Superior temporal gyrus (tissue), 1 donor: Measurements from ENCODE around the gene CDC42BPG.

Source experiments
- DNase-seq: peaks from one replicate; pipeline ENCODE4 v3.0.0-alpha.2; 2016; ENCODE audit errors: extremely low spot score

CDC42BPG gene

DNA sequence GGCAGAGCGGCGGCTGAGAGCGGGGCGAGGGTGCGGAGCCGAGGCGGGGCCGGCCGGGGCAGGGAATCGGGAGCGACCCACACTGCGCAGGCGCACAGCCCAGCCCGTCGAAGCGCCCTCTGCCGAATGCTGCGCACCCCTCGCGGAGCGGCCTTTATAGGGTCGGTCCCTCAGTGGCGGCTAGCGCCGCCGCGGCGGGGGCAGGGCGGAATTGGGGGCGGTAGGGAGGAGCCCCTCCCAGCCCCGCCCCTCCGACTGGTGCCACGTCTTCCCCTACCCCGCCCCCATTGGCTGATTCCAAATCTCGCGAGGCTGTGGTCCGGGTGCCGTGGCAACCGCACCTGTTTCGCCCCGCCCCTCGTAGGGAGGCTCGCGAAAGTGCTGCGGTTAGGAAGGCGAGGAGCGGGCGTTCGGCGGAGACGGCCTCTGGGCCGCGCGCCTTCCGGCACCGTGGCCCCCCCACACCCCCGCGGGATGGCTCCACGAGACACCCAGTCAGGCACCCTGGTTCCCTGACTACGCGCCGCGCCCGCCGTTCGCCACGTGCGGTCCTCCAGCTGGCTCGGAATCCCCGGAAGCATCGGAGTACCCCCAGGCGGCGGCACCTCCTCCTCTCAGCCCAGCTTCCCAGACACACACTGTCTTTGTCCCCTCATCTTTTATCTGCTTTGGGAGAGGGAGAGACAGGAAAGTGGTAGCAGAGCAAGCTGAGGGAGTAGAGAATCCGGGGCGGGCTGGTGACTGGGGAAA, 34.2 kb upstream of the CDC42BPG start, which contains the start of gene EHD1:
Gene EHD1 (minus strand): TSS at position 128 of the 750 bp plus-strand sequence. CDS start 157 bp downstream, outside the sequence.
- DNase-seq = peak; percentile 97

DNA sequence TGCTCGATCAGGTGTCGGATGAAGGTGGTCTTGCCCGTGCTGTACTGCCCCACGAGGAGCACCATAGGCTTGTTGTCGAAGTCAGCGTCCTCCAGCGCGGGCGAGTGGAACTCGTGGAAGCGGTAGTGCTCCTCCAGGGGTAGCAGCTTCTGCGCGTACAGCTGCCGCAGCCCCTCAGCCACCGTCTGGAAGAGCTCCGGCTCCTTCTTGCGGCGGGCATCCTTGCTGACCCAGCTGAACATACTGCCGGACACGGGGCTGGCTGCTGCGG, 33.7 kb upstream of the CDC42BPG start:
- no peak for DNase-seq

DNA sequence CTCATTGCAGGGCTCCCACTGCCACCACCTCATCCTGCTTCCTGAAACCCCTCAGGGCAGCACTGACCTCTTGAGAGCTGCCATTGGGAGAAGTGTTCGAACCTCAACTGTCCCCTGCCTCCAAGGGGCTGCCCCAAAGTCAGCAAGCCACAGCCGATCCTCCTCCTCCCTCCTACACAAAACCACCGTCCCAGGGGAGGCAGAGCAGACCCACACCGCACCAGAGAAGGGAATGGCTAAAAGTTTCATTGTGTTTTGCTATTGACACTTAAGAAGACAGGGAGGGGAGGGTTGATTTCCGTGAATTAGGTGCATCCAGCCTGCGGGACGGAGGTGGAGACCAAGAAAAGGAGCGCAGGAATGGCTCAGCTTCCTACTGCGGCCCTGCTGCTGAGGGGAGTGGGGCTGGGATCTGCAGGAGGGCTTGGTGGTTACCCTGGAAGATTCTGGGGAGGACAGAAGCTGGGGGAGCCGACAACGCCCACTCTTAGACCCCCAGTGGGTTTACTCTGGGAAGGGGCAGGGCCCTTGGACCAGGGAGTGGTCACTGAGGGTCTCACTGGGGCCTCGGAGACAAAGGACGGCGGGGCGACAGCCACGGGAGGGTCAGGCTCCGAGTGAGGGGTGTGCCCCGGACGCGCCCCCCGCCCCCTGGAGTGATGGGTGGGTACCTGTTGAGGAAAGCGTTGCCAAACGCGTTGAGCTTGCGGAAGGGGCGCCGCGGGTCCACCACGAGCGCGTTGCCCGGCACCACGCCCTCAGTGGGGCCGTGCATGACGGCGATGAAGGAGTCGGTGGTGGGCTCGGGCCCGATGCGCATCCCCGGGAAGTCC, 33.2 kb upstream of the CDC42BPG start:
- peak; percentile 37 for DNase-seq

DNA sequence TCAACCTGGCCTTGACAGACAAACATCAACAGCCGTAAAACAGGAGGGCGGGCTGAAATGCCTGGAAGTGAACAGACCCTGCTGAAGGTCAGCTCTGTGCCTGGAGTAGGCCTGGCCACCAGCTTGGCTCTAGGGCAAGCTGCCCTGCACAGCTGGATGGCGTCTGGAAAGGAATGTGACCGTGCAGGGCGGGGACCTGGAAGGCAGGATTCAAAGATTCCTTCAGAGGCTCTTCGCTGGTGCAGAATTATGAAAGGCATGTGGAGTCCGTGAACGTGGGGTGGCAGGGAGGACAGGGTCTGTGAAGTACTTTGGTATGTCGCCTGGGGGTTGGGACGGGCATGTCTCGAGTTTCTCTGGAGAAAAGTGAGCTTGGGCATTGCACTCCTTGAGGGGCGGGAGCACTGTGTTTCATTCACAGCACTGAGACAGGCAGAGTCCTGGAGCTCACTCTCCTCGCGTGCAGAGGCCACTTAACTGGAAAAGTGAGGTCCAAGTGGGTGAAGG, 32.4 kb upstream of the CDC42BPG start:
- DNase-seq = peak; percentile 11

DNA sequence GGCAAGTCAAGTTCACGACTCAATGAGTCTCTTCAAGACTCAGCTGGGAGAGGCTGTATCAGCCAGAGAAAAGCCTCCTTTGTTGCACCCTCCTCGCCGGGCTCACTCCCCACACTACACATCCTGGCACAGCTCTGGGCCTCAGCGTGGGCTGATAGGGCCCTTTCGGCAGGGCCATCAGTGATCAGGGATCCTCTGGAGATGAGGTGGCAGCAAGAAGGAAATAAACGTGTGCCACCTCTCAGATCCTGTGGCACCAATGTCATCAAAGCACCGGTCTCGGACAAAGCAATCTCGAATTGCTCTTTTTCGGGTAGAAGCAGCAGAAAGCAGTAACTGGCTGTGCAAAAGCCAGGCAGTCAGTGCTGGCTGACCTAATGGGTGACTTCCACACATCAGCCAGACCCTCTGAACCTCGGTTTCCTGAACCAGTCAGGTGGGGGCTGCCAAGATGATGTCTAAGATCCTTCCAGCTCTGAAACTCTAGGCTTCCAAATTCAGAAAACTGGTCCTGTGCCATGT, 31.8 kb upstream of the CDC42BPG start:
- DNase-seq = peak; percentile 74

- peak; percentile 8 for DNase-seq
These were observed 31.1 kb upstream of the CDC42BPG start for GRCh38 chr11:64875369-64876228.

- peak; percentile 82 for DNase-seq
These were observed 30.1 kb upstream of the CDC42BPG start for GRCh38 chr11:64874308-64875240.

- DNase-seq = no peak
These were observed 28.5 kb upstream of the CDC42BPG start for GRCh38 chr11:64872790-64873488.

GRCh38 chr11:64871492-64871891, 27.0 kb upstream of the CDC42BPG start:
- no peak for DNase-seq

GRCh38 chr11:64870893-64871466, 26.5 kb upstream of the CDC42BPG start:
- DNase-seq = no peak

DNA sequence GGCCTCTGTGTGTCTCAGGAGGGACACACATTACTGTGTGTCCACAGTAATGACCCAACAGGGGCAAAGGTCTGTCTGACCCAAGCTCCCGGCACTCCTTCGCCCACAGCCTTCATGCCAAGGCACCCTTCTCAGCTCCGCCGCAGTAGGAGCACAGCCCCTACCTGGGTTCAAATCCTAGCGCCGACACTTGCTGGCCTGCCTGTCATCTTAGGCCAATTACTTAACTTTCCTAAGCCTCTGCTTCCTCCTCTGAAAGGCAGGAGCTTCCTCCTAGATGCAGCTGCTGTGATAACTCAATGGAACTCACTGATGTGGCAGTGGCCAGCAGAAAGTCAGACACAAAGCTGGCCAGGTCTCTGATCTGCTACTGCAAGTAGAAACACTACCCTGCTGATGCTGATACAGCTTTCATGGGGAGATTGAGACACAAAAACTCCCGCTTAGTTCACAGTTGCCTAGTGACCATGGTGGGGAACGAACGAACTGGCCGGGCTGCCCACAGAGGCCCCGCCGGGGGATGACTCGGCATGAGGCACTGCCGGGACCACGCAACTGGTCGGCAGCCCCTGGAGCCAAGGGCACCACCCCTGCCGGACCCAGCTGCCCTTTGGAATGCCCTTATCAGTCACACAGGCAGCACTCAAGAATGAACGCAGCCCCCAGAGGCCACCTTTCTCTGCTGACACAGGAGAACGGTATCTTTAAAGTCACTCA, 25.9 kb upstream of the CDC42BPG start:
- DNase-seq = no peak

GRCh38 chr11:64869571-64870175, 25.2 kb upstream of the CDC42BPG start:
- no peak for DNase-seq

DNA sequence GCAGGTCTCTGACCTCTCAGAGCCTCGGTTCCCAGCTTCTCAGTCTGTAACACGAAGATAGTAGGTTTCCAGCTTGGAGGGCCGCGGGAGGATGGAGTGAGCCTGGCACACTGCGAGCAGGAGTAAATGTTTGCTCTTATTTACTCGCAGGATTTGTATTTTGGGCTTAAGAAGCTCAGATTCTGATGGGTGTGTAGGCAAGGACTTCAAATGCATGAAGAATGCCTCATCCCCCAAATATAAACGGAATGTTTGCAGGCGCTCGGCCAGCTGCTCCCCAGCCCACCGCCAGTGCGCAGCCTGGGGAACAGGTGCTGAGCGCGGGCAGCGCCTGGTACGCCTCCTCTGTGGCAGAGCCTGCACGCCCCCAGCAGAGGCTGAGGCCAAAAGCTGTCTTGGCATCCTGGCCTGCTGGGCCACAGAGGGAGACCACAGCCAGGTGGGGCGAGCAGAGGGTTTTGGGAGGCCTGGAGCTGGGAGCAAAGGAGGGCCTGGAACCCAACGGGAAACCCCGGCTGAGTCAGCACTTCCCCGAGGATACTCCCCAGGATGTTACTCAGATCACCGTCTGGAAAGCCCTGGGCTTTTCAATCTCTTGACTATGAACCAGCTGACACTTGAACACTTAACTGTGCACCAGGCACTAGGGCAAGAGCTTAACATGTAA, 24.6 kb upstream of the CDC42BPG start:
- peak; percentile 47 for DNase-seq

DNA sequence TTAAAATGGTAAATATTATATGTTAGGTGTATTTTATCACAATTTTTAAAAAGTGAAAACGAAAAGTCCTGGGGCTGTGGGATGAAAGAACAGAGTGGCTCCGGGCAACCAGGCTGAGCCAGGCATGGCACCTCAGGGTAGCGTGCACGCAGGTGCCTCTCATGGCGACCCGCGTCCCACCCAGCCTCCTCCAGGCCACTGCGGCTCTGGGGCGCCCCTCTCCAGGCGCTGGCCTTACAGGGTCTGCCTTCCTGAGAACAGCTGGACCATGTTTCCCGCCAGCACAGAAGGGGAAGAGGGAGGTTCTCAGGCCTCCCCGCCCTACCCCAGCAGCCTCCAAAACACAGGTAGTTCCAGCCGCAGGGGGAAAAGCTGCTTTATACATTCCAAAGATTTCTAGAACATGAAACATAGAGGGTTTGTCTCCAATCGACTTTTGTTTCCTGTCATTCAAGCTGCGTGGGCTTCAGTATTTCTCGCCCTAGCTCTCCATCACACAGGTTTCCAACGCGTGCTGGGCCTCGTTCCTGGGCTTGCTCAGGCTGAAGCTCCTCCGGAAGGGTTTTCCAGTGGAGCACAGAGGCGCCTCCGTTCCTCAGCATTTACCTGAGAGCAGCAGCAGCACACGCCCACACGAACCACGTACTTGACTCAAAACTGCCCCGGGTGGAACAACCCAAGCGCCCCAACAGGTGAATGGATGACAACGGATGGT, 23.5 kb upstream of the CDC42BPG start:
- no peak for DNase-seq

DNA sequence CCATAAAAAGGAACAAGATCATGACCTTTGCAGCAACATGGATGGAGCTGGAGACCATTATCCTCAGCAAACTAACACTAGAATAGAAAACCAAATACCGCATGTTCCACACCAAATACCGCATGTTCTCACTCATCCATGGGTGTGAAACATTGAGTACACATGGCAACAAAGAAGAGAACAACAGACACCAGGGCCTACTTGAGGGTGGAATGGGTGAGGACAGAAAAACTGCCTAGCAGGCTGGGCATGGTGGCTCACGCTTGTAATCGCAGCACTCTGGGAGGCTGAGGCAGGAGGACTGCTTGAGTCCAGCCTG, 21.7 kb upstream of the CDC42BPG start:
- no peak for DNase-seq

- DNase-seq = no peak
These were observed 21.1 kb upstream of the CDC42BPG start for GRCh38 chr11:64865286-64866172.
